ENCODE data around the gene RPS10.
A peak's percentile ranks its signal among the peaks of the same experiment; 100 is the strongest.

Gene RPS10

DNA sequence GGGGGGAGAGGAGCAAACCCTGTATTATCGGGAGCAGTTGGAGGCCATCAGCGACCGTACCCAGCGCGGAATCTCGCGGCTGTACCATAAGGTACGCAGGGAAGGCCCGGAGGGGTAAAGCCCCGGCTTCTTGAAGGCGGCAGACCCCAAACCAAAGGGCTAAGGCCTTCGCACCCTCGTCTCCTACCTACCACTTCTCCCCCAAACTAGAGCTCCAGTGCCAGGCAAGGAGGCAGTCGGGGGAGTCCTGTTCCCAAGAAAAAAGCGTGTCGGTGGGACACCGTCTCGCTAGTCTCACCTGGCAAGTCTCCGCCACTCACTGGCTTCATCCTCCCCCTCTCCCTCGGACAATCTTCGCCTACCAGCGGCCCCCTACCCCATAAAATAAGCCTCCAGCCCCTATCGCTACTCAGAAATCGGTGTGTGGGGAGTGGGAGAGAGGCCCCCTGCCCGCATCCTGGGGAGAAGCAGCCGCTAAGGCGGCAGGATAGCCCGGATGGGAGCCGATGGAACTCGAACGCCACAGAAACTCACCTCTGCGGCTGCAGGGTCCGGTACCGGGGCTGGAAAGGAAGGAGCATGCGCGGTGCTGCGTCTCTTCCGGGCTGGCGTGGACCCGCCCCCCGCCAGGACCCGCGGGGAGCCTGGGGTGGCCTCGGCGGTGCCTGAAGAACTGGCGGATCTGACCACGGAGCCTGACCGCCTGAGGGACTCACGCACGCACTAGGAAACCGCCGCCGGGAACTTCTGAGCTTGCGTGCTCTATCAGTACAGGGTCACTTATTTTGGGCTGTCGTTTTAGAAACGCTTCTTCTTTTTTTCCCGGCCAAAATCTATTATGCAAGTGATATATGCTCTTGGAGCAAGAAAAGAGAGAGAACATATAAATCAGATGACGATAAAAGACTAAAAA, at the start of gene RPS10:
TSS of gene RPS10 (minus strand) at position 572 of the 913 bp plus-strand sequence. CDS start 848 bp downstream, outside the sequence.
- DNase-seq (ENCODE audit: low spot score), result peak; percentile 85

GRCh38 chr6:34475238-34475682, 49.4 kb upstream of the RPS10 start:
- DNase-seq (ENCODE audit: low spot score), result no peak

DNA sequence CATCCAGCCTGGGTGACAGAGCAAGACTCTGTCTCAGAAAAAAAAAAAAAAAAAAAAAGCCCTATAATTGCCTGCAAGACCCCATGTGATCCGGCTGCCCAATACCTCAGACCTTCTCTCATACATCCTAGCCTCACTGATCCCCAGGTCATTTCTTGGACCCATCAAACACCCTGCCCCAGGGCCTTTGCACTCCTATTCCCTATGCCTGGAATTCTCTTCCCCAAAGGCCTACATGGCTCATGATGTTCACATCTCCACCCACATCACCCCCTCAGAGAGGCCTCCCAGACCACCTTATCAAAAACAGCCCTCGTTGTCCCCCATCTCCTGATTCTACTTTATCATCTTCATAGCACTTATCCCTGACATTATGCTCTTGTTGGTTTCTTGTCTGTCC, 48.9 kb upstream of the RPS10 start:
- no peak for DNase-seq (ENCODE audit: low spot score)

GRCh38 chr6:34473967-34474366, 48.1 kb upstream of the RPS10 start:
- DNase-seq (ENCODE audit: low spot score), result no peak

- no peak for DNase-seq (ENCODE audit: low spot score)
Observed at GRCh38 chr6:34472425-34472824, 46.6 kb upstream of the RPS10 start.

- DNase-seq (ENCODE audit: low spot score), result no peak
Observed at GRCh38 chr6:34469499-34469898, 43.6 kb upstream of the RPS10 start.

DNA sequence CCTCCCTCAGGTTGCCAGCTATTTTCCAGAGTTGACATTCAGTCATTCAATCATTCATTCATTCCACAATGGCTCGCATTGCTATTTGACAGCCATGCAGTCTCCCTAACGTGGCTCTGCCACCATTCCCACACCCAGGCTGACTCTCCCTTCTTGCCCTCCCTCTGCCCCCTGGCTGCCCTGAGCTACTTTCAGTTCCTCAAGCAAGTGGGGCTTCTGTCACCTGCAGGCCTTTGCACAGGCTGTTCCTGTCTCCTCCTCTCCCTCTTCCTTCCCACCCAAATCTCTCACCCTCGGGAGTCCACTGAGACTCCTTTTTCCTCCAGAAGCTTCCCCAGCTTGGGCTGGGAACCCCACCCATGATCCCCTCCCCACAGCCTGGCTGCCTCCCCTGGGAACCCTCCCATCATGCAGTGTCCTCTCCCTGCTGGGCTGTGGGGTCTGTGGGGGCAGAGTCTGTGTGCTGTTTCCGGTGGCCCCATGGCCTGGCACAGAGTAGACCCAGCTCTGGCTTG, 42.6 kb upstream of the RPS10 start:
- no peak for DNase-seq (ENCODE audit: low spot score)

- DNase-seq (ENCODE audit: low spot score), result no peak
Observed at GRCh38 chr6:34466242-34467185, 40.6 kb upstream of the RPS10 start.

DNA sequence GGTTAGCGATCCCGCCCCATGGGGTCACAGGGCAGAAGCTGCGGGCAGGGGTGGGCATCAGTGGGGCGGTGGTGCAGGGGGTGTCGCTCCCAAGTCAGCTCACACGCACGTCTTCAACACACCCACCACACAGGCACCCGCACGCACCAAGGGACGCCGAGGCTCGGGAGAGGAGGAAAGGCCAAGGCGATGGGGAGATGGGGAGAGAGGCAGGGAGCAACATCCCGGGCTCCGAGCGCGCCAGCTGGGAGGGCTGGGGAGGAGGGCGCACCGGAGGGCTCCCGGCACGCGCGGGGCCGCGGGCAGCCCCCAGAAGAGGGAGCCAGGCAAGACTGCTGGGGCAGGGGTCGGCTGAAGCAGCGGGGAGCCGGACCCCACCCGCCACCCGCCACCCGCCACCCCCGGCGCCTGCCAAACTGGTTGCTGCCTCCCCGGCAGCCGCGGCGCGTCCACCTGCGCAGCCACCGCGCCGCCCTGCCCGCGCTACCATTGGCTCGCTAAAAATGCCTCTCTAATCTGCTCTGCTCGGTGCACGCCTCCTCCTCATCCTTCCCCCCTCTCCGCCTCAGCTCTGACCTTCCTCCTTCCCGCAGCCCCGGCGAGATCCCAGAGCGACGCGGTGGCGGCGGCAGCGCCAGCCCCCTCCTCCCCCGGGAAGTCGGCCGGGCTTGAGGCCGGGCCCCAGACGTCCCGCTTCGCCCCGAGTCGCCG, 39.8 kb upstream of the RPS10 start, which contains the start of gene PACSIN1:
TSS of gene PACSIN1 (plus strand) at position 546 of the 711 bp plus-strand sequence. CDS start 60,230 bp downstream, outside the sequence.
- no peak for DNase-seq (ENCODE audit: low spot score)

DNA sequence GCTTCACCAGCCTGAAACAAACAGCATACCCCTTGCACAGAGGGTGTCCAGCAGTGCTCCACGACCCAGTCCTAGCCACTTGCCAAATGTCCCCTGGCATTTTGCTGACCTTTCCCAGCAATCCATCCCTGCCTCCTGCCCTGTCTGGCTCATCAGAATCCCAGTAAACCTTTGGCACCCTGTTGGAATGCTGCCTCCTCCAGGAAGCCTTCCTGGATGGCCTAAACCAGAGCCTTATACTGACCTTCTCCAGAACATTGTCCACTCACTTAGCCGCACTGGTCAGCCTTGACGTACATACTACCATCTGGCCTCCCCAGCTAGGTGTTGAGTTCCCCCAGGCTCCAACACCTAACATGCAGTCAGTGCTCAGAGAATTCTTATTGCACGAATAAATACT, 38.0 kb upstream of the RPS10 start:
- DNase-seq (ENCODE audit: low spot score), result no peak

DNA sequence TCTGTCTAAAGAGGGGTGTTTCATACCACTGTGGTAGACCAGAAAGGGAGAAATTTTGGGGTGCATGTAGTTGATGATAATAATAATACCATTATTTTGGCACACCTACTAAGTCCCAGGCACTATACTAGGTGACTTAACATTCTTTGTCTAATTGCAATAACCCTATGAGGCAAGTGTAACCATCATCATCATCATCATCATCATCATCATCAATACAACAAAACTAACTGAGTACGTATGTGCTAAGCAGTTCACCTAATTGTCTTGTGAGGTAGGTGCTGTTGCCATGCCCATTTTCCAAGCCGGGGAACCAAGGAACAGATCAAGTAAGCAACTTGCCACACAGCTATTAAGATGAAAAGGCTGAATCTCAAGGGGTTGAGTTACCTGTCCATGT, 37.4 kb upstream of the RPS10 start:
- DNase-seq (ENCODE audit: low spot score), result no peak

GRCh38 chr6:34462551-34462971, 36.7 kb upstream of the RPS10 start:
- DNase-seq (ENCODE audit: low spot score), result peak; percentile 70

DNA sequence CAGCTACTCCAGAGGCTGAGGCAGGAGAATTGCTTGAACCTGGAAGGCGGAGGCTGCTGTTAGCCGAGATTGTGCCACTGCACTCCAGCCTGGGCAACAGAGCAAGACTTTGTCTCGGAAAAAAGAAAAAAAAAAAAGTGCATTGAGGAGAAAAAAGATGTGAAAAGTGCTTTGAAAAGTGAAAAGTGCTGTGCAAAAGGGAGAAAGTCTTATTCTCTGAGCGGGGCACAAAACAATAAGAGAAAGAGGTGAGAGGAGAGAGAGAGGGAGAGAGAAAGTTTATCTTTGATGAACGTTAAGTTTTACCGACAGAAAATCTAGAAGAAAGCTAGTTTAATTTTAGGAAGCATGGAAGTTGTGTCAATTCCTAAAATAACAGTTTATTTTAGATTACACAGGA, 36.1 kb upstream of the RPS10 start:
- DNase-seq (ENCODE audit: low spot score), result no peak

GRCh38 chr6:34460796-34461507, 35.1 kb upstream of the RPS10 start:
- no peak for DNase-seq (ENCODE audit: low spot score)

DNA sequence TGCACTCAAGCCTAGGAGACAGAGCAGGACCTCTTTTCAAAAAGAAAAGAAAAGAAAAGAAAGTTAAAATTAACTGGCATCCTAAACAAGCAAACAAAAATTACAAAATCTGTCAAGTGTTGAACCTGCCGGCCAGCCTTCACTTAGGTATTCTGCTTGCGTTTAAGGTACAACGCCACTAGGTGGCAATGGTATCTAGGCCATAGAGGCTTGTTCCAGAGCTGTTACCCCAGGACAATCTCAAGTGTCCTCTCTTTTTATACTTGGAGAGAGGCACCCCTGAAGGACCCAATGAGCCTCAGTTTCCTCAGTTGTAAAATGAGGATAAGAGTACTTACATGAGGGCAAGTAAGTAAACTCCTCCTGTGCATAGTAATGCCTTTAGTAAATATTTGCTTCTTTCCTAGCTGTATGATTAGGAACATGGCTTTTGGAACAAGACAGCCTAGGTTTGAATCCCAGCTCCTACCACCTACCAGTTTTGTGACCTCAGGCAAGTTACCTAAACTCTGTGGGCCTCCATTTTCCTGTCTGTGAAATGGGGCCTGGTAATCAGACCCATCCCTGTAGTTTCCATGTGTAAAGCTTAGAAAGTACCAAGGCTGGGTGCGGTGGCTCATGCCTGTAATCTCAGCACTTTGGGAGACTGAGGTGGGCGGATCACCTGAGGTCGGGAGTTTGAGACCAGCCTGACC, 34.2 kb upstream of the RPS10 start:
- DNase-seq (ENCODE audit: low spot score), result peak; percentile 13

DNA sequence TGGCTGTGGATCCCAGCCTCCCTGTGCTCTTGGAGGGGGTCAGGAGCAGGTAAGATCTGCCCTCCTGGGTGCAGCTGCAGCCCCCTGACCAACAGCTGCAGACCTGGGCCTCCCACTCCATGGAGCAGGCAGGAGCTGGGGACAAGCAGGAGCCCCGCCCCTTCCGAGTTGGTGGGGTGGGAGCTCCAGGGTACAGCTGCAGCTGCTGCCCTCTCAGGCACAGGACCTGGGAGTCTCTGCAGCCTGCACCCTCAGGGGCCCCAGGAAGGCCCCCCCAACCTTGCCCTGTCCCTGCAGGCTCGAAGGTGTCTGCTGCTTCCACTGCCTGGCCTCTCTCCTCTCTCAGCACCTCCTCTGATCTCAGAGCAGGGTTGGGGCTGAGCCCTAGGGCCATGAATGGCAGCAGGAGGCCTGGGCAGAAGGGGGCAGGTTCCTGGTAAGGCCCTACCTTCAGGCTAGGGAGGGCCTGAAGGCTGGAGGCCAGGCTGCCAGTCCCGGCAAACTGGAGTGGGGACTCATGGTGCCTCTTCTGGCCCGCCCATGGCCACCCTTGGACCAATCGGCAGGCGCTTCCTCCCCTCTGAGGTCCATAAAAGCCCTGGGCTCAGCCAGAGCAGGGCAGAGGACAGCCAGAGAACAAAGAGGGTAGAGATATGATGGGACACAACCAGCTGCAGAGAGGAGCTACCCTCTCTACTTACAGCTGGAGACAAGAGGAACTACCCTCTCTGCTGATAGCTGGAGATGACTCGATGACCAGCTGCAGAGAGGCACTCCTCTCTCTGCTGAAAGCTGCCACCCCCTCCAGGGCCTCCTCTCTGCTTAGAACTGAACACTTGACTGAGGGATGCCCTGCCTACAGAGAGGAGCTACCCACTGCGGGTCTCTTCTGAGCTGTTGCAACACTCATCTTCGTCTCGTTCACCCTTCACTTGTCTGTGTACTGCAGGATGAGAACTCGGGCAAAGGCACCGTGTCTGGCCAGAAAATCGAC, 32.2 kb upstream of the RPS10 start:
- DNase-seq (ENCODE audit: low spot score), result no peak

GRCh38 chr6:34457382-34457741, 31.5 kb upstream of the RPS10 start:
- DNase-seq (ENCODE audit: low spot score), result no peak

GRCh38 chr6:34455831-34456230, 30.0 kb upstream of the RPS10 start:
- no peak for DNase-seq (ENCODE audit: low spot score)

GRCh38 chr6:34451192-34451591, 25.3 kb upstream of the RPS10 start:
- no peak for DNase-seq (ENCODE audit: low spot score)

Data from SW480 (cell line).